ENCODE results near the gene PLA2G5.
"Not testable (repeated sequence)": the region's sequence is repeated elsewhere in the genome, so short reads cannot be mapped to it uniquely, and the experiment has no call there.

PLA2G5 gene

DNA sequence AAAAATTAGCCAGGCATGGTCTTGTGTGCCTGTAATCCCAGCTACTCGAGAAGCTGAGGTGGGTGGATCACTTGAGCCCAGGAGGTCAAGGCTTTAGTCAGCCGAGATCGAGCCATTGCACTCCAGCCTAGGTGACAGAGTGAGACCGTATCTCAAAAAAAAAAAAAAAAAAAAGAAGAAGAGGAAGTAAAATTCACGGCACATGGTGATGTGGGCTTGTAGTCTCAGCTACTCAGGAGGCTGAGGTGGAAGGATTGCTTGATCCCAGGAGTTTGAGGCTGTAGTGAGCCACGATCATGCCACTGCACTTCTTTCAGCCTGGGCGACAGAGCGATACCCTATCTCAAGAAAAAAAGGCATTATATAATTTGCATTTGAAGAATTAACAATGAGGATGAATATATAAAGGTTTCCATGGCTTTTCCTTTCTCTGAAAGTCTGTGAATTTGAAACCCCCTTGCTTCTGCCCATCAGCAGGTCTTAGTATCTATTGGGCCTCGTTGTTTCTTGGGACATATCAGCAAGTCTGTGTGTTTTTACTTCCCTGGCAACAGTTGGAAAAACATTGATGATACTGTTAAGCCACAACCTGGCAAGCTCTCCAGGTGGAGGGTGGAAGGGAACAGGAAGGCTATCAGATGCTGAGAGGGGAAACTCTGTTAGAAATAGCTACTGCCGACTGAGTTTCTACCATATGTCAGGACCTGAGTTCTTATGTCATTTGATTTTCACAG lies 53.9 kb downstream of the PLA2G5 start:
- no peak for DNase-seq

DNA sequence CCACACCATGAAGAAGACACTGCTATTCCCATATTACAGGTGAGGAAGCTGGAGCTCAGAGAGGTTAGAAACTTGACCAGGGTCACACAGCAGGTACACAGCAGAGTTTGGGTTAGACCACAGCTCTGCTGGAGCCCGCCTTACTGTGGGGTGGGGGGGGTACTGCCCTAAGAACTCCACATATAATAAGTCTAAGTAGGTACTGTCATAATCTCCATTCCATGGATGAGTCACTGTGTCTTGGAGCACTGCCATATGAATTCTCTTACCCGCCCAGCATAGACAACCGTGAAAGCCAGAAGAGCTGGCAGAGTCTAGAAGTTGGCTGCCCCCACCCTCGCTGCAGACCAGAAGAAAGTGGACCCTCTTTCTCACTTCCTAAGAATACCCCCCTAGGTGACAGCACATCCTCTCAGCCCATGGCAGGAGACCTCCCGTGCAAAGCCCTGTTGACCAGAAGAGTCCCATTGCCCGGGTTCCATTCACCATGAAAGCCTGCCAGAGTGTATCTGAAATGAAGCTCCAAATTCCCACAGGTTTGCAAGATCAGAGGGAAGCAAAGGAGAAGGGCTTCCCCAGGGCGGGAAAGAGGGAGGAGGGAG lies 54.6 kb downstream of the PLA2G5 start:
- no peak for DNase-seq

- no peak for DNase-seq
Measured at GRCh38 chr1:20125100-20125499, 55.1 kb downstream of the PLA2G5 start.

- DNase-seq = no peak
Measured at GRCh38 chr1:20126041-20126805, 56.2 kb downstream of the PLA2G5 start.

DNA sequence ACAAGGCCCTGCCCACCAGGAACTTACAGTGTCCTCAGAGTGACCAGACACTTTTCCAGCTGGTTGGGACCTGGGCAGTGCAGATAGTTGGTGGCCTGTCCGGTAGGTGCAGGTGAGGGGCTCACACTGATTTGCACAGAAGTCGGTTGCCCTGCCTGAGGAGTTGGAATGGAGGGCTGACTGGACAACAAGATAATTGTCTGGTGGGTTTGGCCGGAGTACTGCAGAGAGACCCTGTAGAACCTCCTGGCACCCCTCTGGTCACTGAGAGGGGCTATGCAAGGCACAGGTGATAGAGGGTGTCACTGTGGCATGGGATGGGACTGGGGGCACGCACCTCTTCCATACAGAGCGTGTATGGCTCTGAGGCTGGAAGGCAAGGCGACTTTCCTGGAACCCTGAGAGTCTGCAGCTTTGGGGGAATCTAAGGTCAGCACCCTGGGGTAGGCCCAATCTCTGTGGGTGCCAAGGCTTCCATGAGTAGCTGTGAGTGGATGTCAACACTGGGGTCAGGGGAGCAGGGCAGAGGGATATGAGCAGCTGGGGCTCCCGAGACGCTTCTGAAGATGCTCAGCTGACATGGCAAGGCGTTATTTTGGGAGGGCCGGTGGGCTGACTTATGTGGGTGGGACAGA lies 56.9 kb downstream of the PLA2G5 start:
- DNase-seq = no peak

DNA sequence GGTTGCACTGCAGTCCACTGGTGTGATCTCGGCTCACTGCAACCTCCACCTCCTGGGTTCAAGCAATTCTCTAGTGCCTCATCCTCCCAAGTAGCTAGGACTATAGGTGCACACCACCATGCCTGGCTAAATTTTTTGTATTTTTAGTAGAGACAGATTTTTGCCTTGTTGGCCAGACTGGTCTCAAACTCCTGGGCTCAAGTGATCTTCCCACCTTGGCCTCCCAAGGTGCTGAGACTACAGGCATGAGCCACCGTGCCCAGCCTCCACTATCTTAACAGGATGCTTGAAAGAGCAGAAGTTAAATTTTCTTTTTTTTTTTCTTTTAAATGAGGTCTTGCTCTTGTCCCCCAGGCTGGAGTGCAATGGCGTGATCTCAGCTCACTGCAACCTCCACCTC lies 60.5 kb downstream of the PLA2G5 start:
- DNase-seq = not testable (repeated sequence)

- no peak for DNase-seq
Measured at GRCh38 chr1:20134995-20135394, 65.0 kb downstream of the PLA2G5 start.

- DNase-seq = no peak
Measured at GRCh38 chr1:20136249-20136648, 66.3 kb downstream of the PLA2G5 start.

- no peak for DNase-seq
Measured at GRCh38 chr1:20137055-20137454, 67.1 kb downstream of the PLA2G5 start.

- DNase-seq = no peak
Measured at GRCh38 chr1:20137604-20138003, 67.6 kb downstream of the PLA2G5 start.

DNA sequence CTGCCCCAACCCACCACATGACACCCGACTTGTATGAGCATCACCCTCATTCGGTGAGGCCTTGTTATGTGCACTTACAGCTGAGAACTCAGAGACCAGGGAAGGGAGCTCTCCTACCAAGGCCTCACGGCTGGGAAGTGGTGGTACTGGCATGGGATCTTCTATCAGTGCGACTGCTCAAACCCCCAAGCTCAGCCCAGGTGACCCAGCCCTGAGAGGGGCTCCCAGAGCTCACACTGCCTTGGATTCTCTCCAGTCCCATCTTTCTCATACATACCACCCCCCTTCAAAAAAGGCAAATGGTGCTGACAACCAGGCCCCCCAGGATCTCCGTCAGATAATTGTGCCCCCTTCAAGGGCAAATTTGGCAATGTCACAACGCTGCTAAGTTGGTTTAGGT lies 68.4 kb downstream of the PLA2G5 start:
- DNase-seq = no peak

DNA sequence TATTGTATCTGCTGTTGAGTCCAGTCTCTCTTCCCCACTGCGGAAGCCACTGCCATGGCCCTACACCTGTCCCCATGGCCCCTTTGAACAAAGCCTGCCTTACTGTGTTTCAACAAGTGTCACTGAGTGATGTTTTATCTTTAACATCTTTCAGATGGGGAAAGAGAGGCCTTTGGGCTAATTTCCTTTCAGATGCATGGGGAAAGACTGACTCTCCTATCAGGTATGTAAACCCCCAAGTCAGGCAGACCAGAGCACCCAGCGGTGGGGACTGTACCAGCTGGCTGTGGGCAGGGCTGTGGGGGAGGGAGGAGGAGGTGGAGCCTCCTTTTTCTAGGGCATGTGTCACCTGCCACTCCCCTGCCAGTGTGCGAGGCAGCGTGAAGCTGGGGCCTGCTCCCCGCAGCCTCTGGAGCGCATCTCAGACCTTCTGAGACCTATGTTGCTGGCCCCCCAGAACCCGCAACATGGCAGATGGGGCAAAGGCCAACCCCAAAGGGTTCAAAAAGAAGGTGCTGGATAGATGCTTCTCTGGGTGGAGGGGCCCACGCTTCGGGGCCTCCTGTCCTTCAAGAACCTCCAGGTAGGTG lies 69.1 kb downstream of the PLA2G5 start, which contains the start of gene PLA2G2F:
Gene PLA2G2F, plus strand, starts transcription at position 363 of the 590 bp plus-strand sequence. Its CDS starts 105 bp downstream, at position 468.
- DNase-seq = no peak

DNA sequence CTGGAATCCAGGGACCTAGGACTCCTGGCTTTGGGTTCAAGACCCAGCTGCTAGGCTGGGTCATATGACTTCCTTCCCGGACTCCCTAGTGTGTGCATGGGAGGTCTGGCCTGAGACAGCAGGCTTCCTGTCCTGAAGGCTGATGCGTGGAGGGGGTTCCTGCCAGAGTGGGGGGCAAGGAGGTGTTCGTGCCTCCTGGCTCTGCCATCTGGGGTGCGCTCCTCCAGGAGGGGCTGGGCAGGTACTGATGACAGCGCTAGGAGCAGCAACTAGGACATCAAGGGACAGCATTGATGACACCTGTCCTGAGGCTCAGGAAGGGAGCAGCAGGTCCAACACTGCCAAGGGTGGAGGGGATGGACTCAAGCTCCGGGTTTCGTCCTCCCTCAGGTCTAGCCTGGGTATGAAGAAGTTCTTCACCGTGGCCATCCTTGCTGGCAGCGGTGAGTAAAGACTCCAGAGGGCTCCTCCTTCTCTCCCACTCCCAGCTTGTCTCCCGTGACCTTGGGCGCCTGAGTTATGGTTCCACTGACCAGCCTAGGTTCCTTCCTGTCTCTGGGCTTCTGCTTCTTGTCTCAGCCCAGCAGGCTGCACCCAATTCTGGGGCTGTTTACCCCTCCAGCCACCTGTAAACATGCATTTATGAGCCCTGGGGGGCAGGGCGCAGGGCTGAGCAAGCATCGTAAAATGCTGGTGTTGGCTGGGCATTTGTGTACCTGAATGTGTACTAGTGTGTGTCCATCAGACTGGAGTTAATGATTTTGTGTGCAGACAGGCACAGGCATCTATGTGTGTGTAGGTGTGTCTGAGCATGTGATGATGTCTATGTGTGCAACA lies 70.0 kb downstream of the PLA2G5 start:
- DNase-seq = no peak

GRCh38 chr1:20141001-20141400 lies 71.0 kb downstream of the PLA2G5 start:
- DNase-seq = no peak

DNA sequence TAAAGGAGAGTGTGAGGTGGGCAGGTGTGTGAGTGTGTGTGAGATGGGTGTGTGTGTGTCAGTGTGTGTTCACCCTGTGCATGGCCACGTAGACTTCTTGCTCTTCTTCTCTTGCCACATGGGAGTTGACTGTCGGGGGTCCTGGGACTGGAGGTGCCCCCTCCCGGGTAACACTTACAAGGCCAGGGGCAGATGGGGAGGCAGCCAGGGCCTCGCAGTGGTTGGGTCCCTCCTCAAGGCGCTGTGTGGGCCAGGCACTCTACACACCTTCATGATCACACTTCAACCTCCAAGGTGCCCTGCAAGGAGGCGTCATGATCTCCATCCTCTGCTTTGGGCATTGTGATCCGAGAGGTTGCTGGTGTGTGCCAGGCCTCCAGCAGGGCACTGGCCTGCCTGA lies 71.5 kb downstream of the PLA2G5 start:
- no peak for DNase-seq

All from stimulated activated CD4-positive, alpha-beta T cell treated with anti-CD3 and anti-CD28 coated beads, Interleukin-12 subunit alpha, Interleukin-12 subunit beta, amount 100 ng/mL, for 4 hours (primary cell).